Astrocyte (in vitro differentiated cells and primary cell): Measurements from ENCODE around the gene AHR. TPM values are rescaled to one million over a fixed set of nuclear protein-coding genes. Genes with fewer than 3 reads are reported as not detected.

Experiments used
- DNase-seq: peaks from one replicate; pipeline ENCODE4 v3.0.0-alpha.2; 2010; ENCODE audit warnings: low read depth
- FAIRE-seq: peaks from 2 replicates; lab custom pipeline; 2011; peaks lifted over from hg19 to GRCh38; lab: Jason Lieb, UNC
- H2AFZ ChIP-seq: 2 replicates; pipeline ENCODE4 v1.6.0; 2012; ENCODE audit warnings: low read depth, low read length, inconsistent platforms
- H3K27ac ChIP-seq: 2 replicates; pipeline ENCODE4 v1.5.1; 2011; ENCODE audit warnings: low read depth, low read length, inconsistent platforms
- H3K27me3 ChIP-seq: 2 replicates; pipeline ENCODE4 v1.6.0; 2011; ENCODE audit warnings: low read length, inconsistent platforms; ENCODE audit not compliant: insufficient read depth
- H3K36me3 ChIP-seq: 2 replicates; pipeline ENCODE4 v1.5.1; 2011; ENCODE audit warnings: low read length, inconsistent platforms; ENCODE audit not compliant: insufficient read depth
- H3K4me1 ChIP-seq: 2 replicates; pipeline ENCODE4 v1.5.1; 2011; ENCODE audit warnings: low read length, inconsistent platforms; ENCODE audit not compliant: insufficient read depth
- H3K4me2 ChIP-seq: 2 replicates; pipeline ENCODE4 v1.6.0; 2012; ENCODE audit warnings: low read length, inconsistent platforms
- H3K4me3 ChIP-seq: 2 replicates; pipeline ENCODE4 v1.5.1; 2011; ENCODE audit warnings: low read depth, mild to moderate bottlenecking, low read length, inconsistent platforms; ENCODE audit not compliant: insufficient read depth
- H3K79me2 ChIP-seq: 2 replicates; pipeline ENCODE4 v1.6.0; 2012; ENCODE audit warnings: mild to moderate bottlenecking, low read length, inconsistent platforms; ENCODE audit not compliant: insufficient read depth
- H3K9ac ChIP-seq: 2 replicates; pipeline ENCODE4 v1.6.0; 2012; ENCODE audit warnings: mild to moderate bottlenecking, low read length, inconsistent platforms
- H3K9me3 ChIP-seq: 2 replicates; pipeline ENCODE4 v1.5.1; 2012; ENCODE audit warnings: low read depth, mild to moderate bottlenecking, low read length, inconsistent platforms; ENCODE audit not compliant: insufficient read depth
- H4K20me1 ChIP-seq: 2 replicates; pipeline ENCODE4 v1.6.0; 2012; ENCODE audit warnings: low read length, inconsistent platforms; ENCODE audit not compliant: insufficient read depth
- H3K27ac Mint-ChIP-seq: one replicate; pipeline ENCODE4 v1.8.0; 2021; ENCODE audit warnings: mild to moderate bottlenecking, mixed read lengths; ENCODE audit not compliant: unreplicated experiment
- H3K27me3 Mint-ChIP-seq: one replicate; pipeline ENCODE4 v1.8.0; 2021; ENCODE audit warnings: low read depth, mixed read lengths; ENCODE audit not compliant: unreplicated experiment
- H3K36me3 Mint-ChIP-seq: one replicate; pipeline ENCODE4 v1.8.0; 2021; ENCODE audit warnings: low read depth, mixed read lengths; ENCODE audit not compliant: unreplicated experiment
- H3K4me1 Mint-ChIP-seq: one replicate; pipeline ENCODE4 v1.8.0; 2021; ENCODE audit warnings: low read depth, mixed read lengths; ENCODE audit not compliant: unreplicated experiment
- H3K4me3 Mint-ChIP-seq: one replicate; pipeline ENCODE4 v1.8.0; 2021; ENCODE audit warnings: mild to moderate bottlenecking, moderate library complexity, mixed read lengths; ENCODE audit not compliant: unreplicated experiment
- H3K9me3 Mint-ChIP-seq: one replicate; pipeline ENCODE4 v1.8.0; 2021; ENCODE audit warnings: mild to moderate bottlenecking, mixed read lengths; ENCODE audit not compliant: unreplicated experiment
- CTCF ChIP-seq: IDR thresholded peaks from 2 replicates; pipeline ENCODE4 v1.5.1; 2011; ENCODE audit warnings: low read depth, mild to moderate bottlenecking, inconsistent platforms, low read length, moderate library complexity; ENCODE audit not compliant: insufficient read depth
- EZH2 ChIP-seq: IDR thresholded peaks from 2 replicates; pipeline ENCODE4 v1.6.1; 2012; ENCODE audit warnings: mild to moderate bottlenecking, low read length, inconsistent platforms; ENCODE audit not compliant: insufficient read depth
- total RNA-seq: library from RNA; stranded (reverse); gene quantifications from 2 replicates; pipeline ENCODE4 v1.2.1, GENCODE V29; 2021

Gene AHR
- total RNA-seq, 1 donor from 2014 or later = 48.1 TPM

GRCh38 chr7:17331891-17332501, 33.5 kb downstream of the AHR start:
- H3K9me3 ChIP-seq = no peaks in the 10 kb centered on the region
- Mint-ChIP-seq H3K9me3 (no peaks in the 10 kb centered on the region), H3K36me3 (peaks cover 12% of the 10 kb centered on the region), H3K27ac (no peak overlapping the region), H3K4me1 (peaks cover 3% of the 10 kb centered on the region), H3K4me3 (no peak overlapping the region), H3K27me3 (no peaks in the 10 kb centered on the region)
- DNase-seq (no peak), FAIRE-seq (no peak)
- TF ChIP-seq CTCF (no peak), EZH2 (no peak)
- H3K27me3 ChIP-seq = no peaks in the 10 kb centered on the region
- peaks cover 36% of the 10 kb centered on the region for H3K36me3 ChIP-seq
- H2AFZ ChIP-seq = no peak overlapping the region
- no peak overlapping the region for H3K27ac ChIP-seq
- H4K20me1 ChIP-seq = no peaks in the 10 kb centered on the region
- no peak overlapping the region for H3K9ac ChIP-seq
- H3K4me1 ChIP-seq = peaks cover 5% of the 10 kb centered on the region
- no peak overlapping the region for H3K4me3 ChIP-seq
- H3K4me2 ChIP-seq = no peak overlapping the region
- H3K79me2 ChIP-seq = peaks cover 11% of the 10 kb centered on the region

GRCh38 chr7:17333221-17333620, 34.8 kb downstream of the AHR start:
- H3K27me3 ChIP-seq = no peaks in the 10 kb centered on the region
- DNase-seq (no peak), FAIRE-seq (peak; percentile 13)
- H3K27ac ChIP-seq = peak overlapping the region; percentile 43
- H3K9me3 ChIP-seq = no peaks in the 10 kb centered on the region
- no peak overlapping the region for H3K4me3 ChIP-seq
- TF ChIP-seq CTCF (no peak), EZH2 (no peak)
- peak overlapping the region; percentile 19 for H3K4me2 ChIP-seq
- H4K20me1 ChIP-seq = no peaks in the 10 kb centered on the region
- no peak overlapping the region for H3K9ac ChIP-seq
- Mint-ChIP-seq H3K4me3 (no peak overlapping the region), H3K36me3 (peaks cover 15% of the 10 kb centered on the region), H3K27me3 (no peaks in the 10 kb centered on the region), H3K27ac (no peak overlapping the region), H3K9me3 (no peaks in the 10 kb centered on the region), H3K4me1 (peaks cover 3% of the 10 kb centered on the region)
- H3K36me3 ChIP-seq = peaks cover 36% of the 10 kb centered on the region
- H3K4me1 ChIP-seq = peaks cover 5% of the 10 kb centered on the region
- H2AFZ ChIP-seq = no peak overlapping the region
- peaks cover 9% of the 10 kb centered on the region for H3K79me2 ChIP-seq

- H3K4me2 ChIP-seq = no peak overlapping the region
- H3K27me3 ChIP-seq = no peaks in the 10 kb centered on the region
- H3K4me1 ChIP-seq = peaks cover 5% of the 10 kb centered on the region
- Mint-ChIP-seq H3K4me1 (peaks cover 3% of the 10 kb centered on the region), H3K27me3 (no peaks in the 10 kb centered on the region), H3K27ac (no peak overlapping the region), H3K4me3 (no peak overlapping the region), H3K9me3 (no peaks in the 10 kb centered on the region), H3K36me3 (peaks cover 20% of the 10 kb centered on the region)
- no peak overlapping the region for H3K4me3 ChIP-seq
- no peaks in the 10 kb centered on the region for H4K20me1 ChIP-seq
- H3K79me2 ChIP-seq = peaks cover 18% of the 10 kb centered on the region
- H3K36me3 ChIP-seq = peaks cover 39% of the 10 kb centered on the region
- H2AFZ ChIP-seq = no peak overlapping the region
- H3K9me3 ChIP-seq = no peaks in the 10 kb centered on the region
- no peak overlapping the region for H3K27ac ChIP-seq
- FAIRE-seq (no peak), DNase-seq (no peak)
- no peak overlapping the region for H3K9ac ChIP-seq
- no peak for TF ChIP-seq EZH2
- TF ChIP-seq CTCF = no peak
These were observed 37.7 kb downstream of the AHR start for GRCh38 chr7:17336168-17336567.
